Activated T-helper 1 cell treated with anti-CD3 and anti-CD28 coated beads, Interleukin-2, amount 50 U/mL, for 16 hours (primary cell): ENCODE measurements around the gene SYNPR.

Source experiments
- DNase-seq, 2 donors: peaks; one replicate each; pipeline ENCODE4 v3.0.0-alpha.2; 2020; ENCODE audit warnings: low read depth in 1 of 2, low spot score in 1 of 2

Gene SYNPR

DNA sequence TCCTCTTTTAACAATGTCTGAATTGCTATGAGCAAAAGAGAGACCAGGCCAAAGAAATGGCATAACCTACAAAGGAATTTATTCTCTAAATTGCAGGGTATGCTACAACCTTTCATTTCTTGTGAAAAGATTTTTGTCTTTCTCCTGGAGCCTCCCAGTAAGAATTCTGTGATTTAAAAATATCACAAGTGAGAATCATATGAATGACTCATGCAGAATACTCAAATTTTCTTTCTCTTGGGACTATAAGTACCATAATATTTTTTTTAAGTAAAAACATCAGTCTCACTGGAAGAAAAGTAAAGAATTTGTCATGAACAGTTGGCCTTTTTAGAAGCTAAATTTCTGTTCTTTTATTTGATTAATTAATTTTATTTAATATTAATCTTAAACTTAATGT is 26.3 kb downstream of the SYNPR start:
- DNase-seq: no peak

DNA sequence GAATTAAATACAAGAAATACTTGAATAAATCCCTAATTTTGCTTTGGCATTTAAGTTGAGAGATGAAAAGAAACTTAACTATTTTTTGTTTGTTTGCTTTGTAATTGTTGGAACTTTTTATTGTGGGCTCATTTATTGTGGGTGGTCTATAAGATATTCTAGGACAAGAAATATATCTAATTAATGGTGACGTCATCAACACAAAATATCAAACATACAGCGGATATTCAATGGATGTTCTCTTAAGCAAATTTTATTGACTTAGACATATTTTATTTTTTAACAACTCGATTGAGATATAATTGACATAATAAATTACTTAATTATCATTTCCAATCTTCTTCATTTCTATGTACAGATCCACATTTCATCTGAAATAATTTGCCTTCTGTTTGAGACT is 30.0 kb downstream of the SYNPR start:
- DNase-seq: no peak

DNA sequence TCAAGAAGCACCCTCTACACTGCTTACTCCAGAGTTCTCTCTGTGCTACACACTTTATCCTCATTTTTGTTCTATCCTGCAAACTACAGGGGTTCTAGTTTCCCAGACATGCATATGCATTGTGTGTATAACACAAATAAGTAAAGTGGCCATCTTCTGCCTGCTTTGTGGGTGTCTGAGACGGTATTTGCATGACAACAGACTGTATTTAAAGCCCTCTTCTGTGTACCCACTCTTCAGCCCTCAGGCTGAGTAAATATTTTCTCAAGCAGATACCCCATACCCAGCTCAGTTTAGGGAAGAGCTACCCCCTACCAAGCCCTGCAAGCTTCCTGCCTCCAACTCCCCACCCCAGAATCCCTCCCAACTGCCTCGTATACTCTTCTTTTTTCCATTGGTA is 31.7 kb downstream of the SYNPR start:
- no peak for DNase-seq

DNA sequence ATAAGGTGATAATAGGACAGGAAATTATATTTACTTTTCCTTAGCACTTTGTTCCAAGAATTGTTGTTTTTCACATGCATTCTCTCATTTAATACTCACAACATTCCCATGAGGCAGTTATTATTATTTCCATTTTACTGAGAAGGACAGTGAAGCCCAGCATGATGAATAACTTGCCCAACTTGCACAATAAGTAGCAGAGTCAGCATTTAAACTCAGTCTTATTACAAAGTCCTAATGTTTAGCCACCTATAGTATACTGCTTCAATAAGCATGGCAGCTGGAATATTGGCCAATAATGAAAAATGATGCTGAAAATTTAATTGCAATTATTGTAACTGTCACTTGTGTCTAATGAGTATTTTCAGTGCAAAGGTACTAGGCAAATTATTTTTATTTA is 45.7 kb downstream of the SYNPR start:
- no peak for DNase-seq

DNA sequence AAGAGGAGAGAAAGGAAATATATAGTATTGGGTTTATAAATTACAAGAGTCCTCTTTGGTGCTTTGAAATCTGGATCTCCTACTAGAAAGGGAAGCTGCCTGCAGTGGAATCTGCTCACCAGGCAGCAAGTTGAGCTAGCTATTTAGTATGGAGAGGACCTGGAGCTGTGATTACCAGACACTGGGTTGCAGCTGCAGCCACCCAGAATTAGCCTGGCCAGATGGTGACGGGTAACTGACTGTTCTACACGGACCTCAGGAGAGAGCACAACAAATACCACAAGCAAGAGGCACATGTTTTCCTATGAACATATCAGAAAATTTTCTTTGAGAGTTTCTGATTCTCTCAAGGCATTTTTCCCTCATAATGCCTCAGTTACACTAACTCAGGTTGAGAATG is 46.5 kb downstream of the SYNPR start:
- DNase-seq: no peak

DNA sequence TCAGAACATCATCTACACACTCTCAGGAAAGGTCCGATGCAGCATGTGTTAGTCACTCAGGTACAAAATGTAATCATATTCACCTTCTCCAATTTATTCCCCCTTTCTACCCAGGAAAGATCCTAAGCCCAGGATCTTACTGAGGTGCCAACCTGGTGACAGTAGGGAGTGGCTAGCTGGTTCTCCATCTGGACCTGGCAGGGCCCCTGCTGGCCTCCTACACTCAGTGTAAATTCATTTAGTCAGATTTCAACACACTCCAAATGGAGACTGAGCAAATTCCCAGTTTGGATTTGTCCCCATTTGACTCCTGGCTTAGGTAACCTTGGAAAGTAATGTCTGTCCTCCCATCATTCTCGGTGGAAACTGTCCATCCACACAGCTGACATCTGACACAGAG is 47.3 kb downstream of the SYNPR start:
- no peak for DNase-seq

DNA sequence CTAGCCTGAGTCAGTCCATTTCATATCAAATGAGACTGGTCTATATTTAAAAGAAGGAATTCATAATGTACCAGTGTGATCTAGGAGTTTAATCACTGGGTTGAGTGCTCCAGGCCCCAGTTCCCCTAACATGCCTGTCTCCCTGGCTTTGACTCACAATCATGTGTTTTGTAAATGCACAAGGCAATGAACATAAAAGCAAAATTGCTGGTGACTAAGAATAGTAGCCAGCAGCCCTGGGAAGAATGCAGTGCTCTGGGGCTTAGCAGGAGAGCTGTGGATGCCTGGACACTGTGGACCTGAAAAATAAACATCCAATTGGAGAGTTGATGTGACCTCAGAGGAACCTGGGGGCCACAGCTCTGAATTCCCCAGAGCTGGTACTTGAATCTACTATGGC is 50.3 kb downstream of the SYNPR start:
- no peak for DNase-seq

DNA sequence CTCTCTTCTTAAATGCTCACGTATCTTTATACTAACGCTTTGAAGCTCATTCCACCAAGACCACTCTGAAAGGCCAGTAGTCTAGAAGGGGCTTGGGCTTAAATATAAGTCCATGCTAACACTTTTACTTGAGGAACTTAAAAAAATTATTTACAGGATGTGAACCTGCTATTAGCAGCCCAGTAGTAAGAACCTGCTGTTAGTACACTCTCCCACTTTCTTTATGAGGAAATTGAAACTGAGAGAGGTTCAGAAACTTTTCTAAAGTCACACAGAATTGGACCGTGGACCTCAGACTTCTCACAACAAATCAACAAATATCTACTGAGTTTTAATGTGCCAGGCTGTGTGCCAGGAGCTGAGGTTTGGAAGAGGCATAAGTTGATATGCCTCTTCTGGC is 53.4 kb downstream of the SYNPR start:
- DNase-seq: no peak

DNA sequence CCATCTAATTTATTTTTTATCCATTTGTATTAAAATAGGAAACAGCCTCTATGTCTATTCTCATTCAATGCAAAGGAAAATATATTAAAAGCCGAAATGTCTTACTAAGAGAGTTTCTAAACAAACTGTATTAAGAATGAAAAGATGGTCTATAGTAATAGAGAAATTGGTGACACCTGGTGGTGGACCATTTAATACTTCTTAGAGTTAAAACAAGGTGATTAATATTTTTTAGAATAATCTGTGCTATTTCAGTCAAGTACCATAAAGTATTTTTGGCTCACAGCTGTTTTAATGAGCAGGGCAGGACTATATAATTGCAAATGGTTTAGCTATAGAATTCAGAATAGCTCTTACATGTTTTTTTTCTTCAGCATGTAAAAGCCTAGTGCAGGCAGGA is 55.7 kb downstream of the SYNPR start:
- DNase-seq: no peak

DNA sequence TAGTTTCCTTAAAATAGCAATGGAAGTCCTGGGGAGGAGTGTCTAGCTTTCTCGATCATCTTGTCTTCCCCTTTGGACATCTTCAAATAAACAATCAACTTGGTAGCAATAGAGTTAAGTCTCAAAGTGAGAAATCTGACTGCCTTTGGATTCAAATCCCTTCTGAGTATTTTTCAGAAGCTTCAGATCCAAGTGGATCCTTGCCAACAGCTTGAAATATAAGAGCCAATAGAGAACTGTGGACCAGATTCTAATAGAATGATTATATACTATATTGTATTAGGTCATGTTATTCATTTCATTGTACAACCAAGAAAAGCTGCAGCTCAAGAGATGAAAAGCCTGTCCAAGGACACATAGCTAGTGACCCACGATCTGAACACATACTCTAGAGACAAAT is 60.2 kb downstream of the SYNPR start:
- DNase-seq: no peak

DNA sequence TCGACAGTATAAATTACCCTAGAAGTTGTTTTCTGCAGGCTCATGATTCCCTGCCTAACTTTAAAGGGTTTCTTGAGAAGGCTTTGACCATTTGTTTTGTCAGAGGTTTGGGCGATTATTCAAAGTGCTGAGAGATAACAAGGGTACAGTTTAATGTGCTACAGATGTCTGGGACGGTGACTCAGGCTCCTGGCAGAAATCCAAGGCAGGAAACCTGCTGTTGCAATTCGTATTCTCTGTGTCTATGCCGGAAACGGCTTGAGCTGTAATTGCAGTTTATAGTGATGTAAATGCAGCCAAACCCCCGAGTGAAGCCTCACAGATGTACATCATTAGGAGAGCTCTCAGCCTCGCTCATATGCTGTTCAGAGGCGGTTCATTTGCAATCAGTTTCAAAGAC is 65.6 kb downstream of the SYNPR start:
- no peak for DNase-seq

DNA sequence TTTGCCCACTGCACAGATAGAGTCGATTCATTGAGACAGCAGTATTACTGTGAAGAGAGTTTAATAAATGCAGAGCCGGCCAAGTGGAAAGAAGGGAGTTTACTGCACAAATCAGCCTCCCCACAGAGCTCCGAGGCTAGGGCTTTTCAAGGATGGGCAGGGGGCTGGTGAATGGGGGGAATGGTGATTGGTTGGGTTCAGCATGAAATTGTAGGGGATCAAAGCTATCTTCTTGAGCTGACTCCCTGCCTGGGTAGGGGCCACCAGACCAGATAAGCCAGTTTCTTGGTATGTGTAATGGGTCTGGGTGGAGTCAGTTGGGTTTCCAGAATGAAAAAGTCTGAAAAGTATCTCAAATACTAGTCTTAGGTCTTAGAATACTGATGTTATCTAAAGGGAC is 66.6 kb downstream of the SYNPR start:
- DNase-seq: no peak

DNA sequence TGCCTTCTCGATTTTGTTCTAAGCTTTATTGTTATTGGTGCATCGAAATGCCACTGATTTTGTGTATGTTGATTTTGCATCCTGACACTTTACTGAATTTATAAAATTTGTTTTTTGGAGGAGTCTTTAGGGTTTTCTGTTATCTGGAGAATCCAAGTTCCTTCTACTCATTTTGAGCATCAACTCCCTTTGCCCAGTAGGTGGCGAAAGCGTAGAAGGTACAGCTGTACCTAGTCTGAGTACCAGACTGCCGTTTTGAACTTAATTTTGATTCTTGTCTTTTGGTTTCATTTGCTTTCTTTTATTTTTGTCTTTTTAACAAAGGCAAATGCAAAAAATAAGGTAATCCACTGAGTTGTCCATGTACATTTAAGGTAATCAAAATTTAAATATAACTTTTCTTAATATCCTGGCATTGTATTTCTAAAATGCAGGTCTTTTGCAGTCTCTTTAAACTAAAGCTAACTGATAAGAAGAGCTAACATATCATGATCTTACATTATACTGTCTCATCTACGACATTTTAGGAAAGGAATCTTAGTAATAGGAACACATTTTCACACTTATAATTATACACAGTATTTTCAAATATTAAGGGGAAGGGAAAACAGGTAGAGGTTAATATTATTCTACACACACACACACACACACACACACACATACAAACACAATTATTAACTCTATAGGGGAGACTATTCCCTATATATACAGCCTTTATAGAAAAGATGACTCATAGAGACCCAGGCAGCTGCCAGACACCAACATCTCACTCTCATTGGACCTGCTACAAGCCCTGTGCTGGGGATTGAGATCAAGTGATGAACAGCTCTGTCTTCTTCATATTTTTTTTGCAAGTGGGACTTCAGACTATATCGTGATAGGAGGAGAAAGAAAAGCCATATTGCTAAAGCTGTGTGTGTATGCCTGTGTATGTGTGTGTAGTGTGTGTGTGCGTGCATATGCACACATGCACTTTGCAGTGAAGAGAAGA is 71.8 kb downstream of the SYNPR start:
- no peak for DNase-seq

DNA sequence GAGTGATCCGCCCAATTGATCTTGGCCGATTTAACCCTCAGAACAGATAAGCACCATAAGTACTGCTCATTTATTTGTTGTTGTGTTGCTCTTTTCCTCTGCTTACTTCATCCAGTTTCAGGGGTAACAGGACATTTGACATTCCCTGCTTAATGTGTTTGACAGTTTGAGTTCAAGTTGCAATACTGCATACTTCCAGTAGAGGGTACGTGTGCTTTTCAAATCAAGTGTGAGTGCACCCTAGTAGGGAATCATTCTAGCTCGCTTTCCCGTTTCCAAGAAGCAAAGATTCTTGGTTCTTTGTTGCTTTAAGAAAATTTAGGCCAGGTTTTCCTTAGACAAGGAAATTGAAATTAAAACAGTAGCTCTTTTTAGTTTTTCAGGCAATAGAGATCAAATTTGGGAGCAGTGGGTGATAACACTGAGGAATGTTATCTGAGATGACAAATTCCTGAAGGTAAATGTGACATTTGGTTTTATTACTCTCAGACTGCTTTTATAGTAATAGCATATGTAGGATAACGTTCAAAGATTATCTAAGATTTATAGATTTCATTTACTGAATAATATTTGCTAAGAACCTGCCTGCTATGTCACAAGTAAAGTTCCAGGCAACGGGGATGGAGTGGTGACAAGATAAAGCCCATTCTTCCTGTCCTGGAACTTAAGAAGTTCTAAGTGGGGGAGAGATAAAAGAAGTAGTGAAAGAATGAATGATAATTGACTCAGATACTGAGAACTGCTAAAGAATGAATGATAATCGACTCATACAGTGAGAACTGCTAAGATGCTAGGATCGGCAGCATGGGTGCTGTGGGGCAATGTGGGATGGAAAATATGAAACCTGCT is 73.3 kb downstream of the SYNPR start:
- DNase-seq: no peak

DNA sequence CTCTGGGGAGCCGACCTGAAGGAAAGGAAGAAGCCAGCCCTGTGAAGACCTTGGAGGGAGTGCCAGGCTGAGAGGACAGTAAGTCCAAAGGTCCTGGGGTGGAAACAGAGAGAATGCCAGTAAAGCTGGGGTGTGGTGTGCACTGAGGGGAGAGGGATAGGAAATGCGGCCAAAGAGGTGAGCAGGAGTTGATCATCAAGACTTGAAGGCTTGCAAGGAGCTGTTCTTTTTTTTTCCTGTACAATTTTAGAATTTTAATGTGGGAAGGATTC is 73.8 kb downstream of the SYNPR start:
- no peak for DNase-seq

DNA sequence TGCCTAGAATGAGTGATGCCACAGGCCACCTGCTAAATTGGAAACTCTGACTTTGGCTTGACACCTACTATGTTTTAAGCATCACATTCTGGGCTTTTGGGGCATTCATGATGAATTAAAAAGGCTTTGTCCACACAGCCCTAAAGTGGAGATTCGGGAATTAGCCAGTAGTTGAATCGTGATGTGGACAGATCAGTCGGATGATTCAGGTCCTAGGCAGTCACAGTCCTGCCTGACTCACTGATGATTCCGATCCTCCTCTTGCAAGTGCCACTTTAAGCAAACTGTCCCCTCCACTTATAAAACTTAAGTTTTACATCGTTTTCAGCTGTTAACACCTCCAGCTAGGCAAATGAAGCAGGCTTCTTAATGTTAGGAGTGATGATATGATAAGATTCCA is 75.3 kb downstream of the SYNPR start:
- DNase-seq: no peak

DNA sequence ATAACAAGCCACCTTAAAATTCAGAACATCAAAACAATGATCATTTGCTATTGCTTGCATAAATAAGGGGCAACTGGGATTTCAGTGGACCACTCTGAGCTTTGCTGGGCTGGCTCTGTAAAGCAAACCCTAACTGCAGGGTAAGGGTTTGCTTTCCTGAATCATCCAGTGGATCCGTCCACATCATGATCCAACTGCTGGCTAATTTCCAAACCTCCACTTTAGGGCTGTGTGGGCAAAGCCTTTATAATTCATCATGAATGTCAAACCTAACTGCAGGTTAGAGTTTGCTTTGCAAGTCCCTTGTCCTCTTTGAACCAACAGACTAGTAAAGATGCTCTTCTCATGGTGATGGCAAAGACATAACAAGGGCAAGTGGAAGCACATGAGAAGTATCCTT is 76.1 kb downstream of the SYNPR start:
- DNase-seq: no peak

DNA sequence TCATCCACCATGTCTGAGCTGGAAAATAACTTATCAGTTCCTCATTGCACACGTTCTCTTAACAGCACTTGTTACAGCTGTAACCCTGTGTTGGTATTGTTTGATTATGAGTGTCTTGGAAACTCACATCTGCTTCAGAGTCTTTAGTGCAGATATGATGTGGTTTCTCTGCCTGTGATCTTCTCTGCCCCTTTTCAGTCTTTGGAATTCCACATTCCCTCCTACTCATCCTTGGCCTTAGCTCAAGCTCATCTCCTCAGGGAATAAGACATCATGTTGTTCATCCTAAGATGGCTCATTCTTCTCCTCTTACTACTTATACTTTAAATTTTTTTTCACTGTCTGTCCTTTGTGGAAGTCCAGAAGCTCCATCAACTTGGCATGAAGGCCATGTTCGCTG is 77.7 kb downstream of the SYNPR start:
- no peak for DNase-seq

DNA sequence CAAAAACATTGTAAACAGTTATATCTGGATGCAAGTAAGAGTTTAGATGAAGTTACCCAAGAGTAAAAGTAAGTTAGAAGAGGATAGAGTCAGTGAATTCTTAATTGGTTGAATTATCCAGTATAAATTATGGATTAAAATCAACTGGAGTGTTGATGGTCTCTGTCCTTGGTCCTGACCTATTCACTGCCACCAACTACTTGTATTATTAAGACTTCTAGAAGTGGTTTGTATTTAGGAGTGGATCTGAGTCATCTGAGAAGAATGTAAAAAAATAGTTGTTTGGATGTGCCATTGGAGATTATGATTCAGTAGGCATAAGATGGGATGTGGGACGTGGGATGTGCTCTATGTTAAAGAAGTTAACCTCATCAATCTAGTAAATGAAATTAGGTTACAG is 86.4 kb downstream of the SYNPR start:
- no peak for DNase-seq

DNA sequence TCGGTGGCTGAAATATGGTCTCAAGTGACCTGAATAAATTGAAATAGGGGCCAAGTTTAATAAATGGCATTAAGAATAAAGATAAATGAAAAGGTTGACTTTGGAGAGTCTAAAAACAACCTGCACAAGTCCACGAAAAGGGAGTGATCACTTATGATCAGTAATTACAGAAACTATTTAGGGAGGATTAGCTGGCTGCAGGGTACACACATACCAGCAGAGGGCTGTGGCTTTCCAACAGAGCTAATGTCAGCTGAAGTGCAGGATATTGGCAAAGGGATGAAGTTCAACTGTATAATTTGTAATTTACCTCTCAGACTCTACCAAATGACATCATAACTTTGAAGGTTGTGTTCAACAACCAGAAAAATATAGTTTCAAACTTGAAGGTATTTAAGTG is 86.8 kb downstream of the SYNPR start:
- DNase-seq: no peak

DNA sequence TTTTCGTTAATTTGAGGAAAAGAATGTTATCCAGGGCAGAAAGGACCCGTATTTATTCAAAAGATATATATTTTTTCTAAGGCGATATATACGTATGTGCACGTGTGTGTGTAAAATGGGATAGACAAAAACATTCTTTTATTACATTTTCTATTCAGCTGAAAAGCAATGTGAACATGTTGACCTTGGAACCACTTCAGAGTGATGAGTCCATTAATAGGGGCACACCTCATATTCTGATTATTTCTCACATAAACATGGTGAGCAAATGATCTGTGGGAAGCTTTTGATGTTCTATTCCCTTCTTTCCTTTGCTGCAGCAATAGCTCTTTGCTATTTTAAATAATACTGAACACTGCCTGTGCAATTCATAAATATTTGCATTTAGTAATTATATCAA is 87.6 kb downstream of the SYNPR start:
- no peak for DNase-seq

DNA sequence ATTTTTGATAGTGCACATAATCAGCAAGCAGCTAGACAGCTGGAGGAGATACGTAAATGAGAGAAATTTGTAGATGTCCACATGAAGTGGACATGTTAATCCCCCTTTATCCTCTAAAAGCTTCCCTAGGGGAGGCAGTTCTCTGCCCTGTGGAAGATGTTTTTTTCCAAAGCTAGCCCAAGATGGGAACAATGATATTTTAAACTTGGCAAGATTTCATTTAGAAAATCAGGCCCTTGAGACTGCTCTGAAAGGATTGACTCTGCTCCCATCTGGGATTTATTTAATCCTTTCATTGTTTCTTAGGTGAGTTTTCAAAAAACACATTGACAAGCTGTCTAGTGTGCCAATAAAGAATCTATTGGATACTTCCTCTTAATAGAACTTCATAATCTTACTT is 92.0 kb downstream of the SYNPR start:
- no peak for DNase-seq

DNA sequence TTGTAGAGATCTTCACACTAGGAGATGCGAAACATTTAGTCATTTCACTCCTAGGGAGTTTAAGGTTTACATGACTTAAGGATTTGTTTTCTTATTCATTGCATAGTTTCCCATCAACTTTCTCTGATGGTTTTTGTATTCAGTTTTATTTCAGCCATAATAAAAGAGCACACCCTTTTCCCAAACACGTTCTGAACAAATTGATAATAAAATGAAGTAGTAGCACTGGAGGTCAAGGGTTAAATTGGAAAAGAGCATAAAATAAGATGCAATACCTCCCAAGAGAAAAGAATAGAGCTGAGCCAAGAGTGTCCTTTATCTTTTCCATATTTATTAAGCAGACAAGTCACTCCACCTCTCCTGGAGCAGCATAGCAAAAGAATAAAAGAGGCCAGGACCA is 104.9 kb downstream of the SYNPR start:
- no peak for DNase-seq
